MG63 (cell line): ENCODE data around the gene ZNF140. TPM values are rescaled to one million over a fixed set of nuclear protein-coding genes. Genes with fewer than 3 reads are reported as not detected.

ENCODE experiments used
- DNase-seq: peaks from one replicate; pipeline ENCODE4 v3.0.0-alpha.2; 2020
- H3K27me3 ChIP-seq: fragments of 250-450 bp; sonication (Bioruptor Pico); 2 replicates; pipeline ENCODE4 v1.5.1; 2020; ENCODE audit warnings: mild to moderate bottlenecking, moderate library complexity
- H3K36me3 ChIP-seq: fragments of 250-450 bp; sonication (Bioruptor Pico); 2 replicates; pipeline ENCODE4 v1.5.1; 2020; ENCODE audit warnings: mild to moderate bottlenecking, moderate library complexity
- H3K4me3 ChIP-seq: fragments of 250-450 bp; sonication (Bioruptor Pico); 2 replicates; pipeline ENCODE4 v1.5.1; 2020; ENCODE audit warnings: mild to moderate bottlenecking, moderate library complexity
- H3K9me3 ChIP-seq: fragments of 250-450 bp; sonication (Bioruptor Pico); 2 replicates; pipeline ENCODE4 v1.5.1; 2020; ENCODE audit warnings: mild to moderate bottlenecking, moderate library complexity
- total RNA-seq: library from RNA; depleted of rRNA; stranded (reverse); fragments of >200 nt; shearing (Covaris generic); gene quantifications from 2 replicates; pipeline ENCODE4 v1.2.3, GENCODE V29; 2014; ENCODE audit warnings: low replicate concordance; rRNA removed

Gene ZNF140
- total RNA-seq, 1 experiment from 2014 or later: 0.26 TPM

- peaks cover 14% of the 10 kb centered on the region for H3K36me3 ChIP-seq
- no peaks in the 10 kb centered on the region for H3K27me3 ChIP-seq
- H3K9me3 ChIP-seq: peaks cover 51% of the 10 kb centered on the region
- no peak overlapping the region for H3K4me3 ChIP-seq
- DNase-seq: no peak
Measured at GRCh38 chr12:133120385-133121191, 39.9 kb downstream of the ZNF140 start.

DNA sequence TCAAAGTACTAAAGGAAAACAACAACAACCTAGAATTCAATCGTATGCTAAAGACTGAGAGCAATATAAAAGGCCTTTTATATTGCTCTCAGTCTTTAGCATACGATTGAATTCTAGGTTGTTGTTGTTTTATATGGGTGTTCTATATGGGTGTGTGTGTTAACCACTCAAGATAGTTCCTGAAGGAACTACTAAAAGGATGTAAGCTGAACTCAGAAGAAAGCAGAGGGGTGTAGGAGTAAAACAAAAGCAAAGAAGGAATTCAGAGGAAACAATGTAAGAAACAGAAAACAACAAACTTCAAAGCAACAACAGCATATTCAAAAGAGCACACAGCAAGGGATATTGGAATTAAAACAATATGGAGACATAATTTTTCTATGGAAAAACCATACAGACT lies 44.0 kb downstream of the ZNF140 start:
- H3K36me3 ChIP-seq: peaks cover 17% of the 10 kb centered on the region
- DNase-seq: no peak
- H3K9me3 ChIP-seq: peaks cover 53% of the 10 kb centered on the region
- no peak overlapping the region for H3K4me3 ChIP-seq
- H3K27me3 ChIP-seq: no peaks in the 10 kb centered on the region

DNA sequence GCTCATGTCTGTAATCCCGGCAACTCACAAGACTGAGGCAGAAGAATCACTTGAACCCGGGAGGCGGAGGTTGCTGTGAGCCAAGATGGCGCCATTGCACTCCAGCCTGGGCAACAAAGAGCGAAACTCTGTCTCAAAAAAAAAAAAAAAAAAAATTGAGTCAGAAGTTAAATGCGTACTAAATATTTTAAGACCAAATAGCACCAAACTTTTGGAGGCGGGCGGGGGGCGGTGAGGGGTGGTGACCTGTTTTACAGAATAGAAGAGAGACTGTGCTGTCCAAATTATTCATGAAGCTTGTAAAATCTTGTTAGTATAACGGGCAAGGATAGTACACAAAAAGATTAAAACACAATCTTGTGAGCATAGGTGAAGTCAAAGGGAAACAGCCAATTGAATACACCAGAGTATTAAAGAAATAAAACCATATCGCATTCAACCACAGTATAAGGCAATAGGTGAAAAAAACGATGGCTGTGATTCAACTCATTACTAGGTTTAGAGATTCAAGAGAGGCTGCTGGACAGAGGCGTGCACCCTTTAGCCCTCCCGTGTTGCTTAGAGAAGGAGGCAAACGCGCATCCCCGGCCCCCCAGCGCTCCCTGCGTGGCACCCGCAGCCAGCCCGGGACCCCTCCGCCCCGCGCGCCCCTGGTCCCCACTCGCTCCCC lies 48.8 kb downstream of the ZNF140 start:
- Histone ChIP-seq H3K36me3 (peaks cover 3% of the 10 kb centered on the region; the same call in 1 of the 2 replicates), H3K27me3 (no peaks in the 10 kb centered on the region), H3K9me3 (peaks cover 37% of the 10 kb centered on the region), H3K4me3 (peak overlapping the region; percentile 63)
- no peak for DNase-seq

- H3K9me3 ChIP-seq: peaks cover 32% of the 10 kb centered on the region
- H3K36me3 ChIP-seq: peaks cover 3% of the 10 kb centered on the region; the same call in 1 of the 2 replicates
- peak within 1 kb of the TSS; percentile 63 for H3K4me3 ChIP-seq
- DNase-seq: peak; percentile 82
- H3K27me3 ChIP-seq: no peaks in the 10 kb centered on the region
Measured at GRCh38 chr12:133130038-133130807, 49.5 kb downstream of the ZNF140 start, which contains the start of the genes ZNF10 and ZNF891. TSS of gene ZNF10 (plus strand) at chr12:133130627. CDS start at chr12:133144493, 13,866 bp downstream. TSS of gene ZNF891 (minus strand) at chr12:133130274. CDS start at chr12:133121918, 8,356 bp downstream.

GRCh38 chr12:133130808-133131128 lies 50.0 kb downstream of the ZNF140 start:
- peaks cover 31% of the 10 kb centered on the region for H3K9me3 ChIP-seq
- H3K27me3 ChIP-seq: no peaks in the 10 kb centered on the region
- peak overlapping the region; percentile 63 for H3K4me3 ChIP-seq
- peaks cover 3% of the 10 kb centered on the region; the same call in 1 of the 2 replicates for H3K36me3 ChIP-seq
- DNase-seq: peak; percentile 2

- no peaks in the 10 kb centered on the region for H3K27me3 ChIP-seq
- no peaks in the 10 kb centered on the region for H3K36me3 ChIP-seq
- peaks cover 18% of the 10 kb centered on the region for H3K9me3 ChIP-seq
- H3K4me3 ChIP-seq: no peak overlapping the region
- no peak for DNase-seq
Measured at GRCh38 chr12:133135747-133136146, 55.0 kb downstream of the ZNF140 start.

- peaks cover 5% of the 10 kb centered on the region for H3K9me3 ChIP-seq
- no peaks in the 10 kb centered on the region for H3K36me3 ChIP-seq
- H3K27me3 ChIP-seq: no peaks in the 10 kb centered on the region
- no peak overlapping the region for H3K4me3 ChIP-seq
- no peak for DNase-seq
Measured at GRCh38 chr12:133145981-133146380, 65.3 kb downstream of the ZNF140 start.

- no peak for DNase-seq
- Histone ChIP-seq H3K36me3 (peaks cover 10% of the 10 kb centered on the region), H3K9me3 (peaks cover 30% of the 10 kb centered on the region), H3K27me3 (no peaks in the 10 kb centered on the region), H3K4me3 (no peak overlapping the region)
Measured at GRCh38 chr12:133156125-133156690, 75.5 kb downstream of the ZNF140 start.

Other genes with a start within 250 kb of the ZNF140 start
- 12.6 and 33.3 TPM in 2 replicates for gene CHFR, start 193.3 kb upstream of the ZNF140 start, total RNA-seq
- 3.9 and 6.0 TPM in 2 replicates for gene ZNF605, start 124.6 kb upstream of the ZNF140 start, total RNA-seq
- 10.5 and 10.9 TPM in 2 replicates for gene ZNF26, start 94.6 kb upstream of the ZNF140 start, total RNA-seq
- 4.8 and 7.3 TPM in 2 replicates for gene ZNF84, start 43.4 kb upstream of the ZNF140 start, total RNA-seq
- 0.10 TPM in 2 replicates for gene ZNF891, start 49.4 kb downstream of the ZNF140 start, total RNA-seq
- gene ZNF10, start 49.7 kb downstream of the ZNF140 start, total RNA-seq: 0.43 and 18.2 TPM in 2 replicates
- 9.2 and 24.4 TPM in 2 replicates for gene ZNF268, start 100.6 kb downstream of the ZNF140 start, total RNA-seq
- gene ANHX, start 155.0 kb downstream of the ZNF140 start, total RNA-seq: not detected in 2 replicates